Ovary (tissue), 9 donors: ENCODE measurements around the gene ICA1L. TPM values are rescaled to one million over a fixed set of nuclear protein-coding genes. Genes with fewer than 3 reads are reported as not detected.

Experiments used
- DNase-seq, 5 donors: peaks; one replicate each; pipeline ENCODE4 v3.0.0-alpha.2; 2019 to 2020
- H3K27ac ChIP-seq, 2 donors: fragments of 200-600 bp; one replicate each; pipeline versions ENCODE4 v1.5.1 to v1.8.0; 2019 to 2022
- H3K27me3 ChIP-seq: fragments of 200-600 bp; one replicate; pipeline ENCODE4 v1.8.0; 2022
- H3K36me3 ChIP-seq: fragments of 200-600 bp; sonication (generic); one replicate; pipeline ENCODE4 v1.5.1; 2019
- H3K4me1 ChIP-seq: one replicate; pipeline ENCODE4 v1.8.1; 2013; ENCODE audit warnings: mild to moderate bottlenecking, moderate library complexity; ENCODE audit not compliant: insufficient read depth
- H3K4me3 ChIP-seq: fragments of 200-600 bp; sonication (generic); one replicate; pipeline ENCODE4 v1.5.1; 2017
- H3K9me3 ChIP-seq, 2 donors: fragments of 200-600 bp in 1 of 2; sonication (generic) in 1 of 2; one replicate each; pipeline versions ENCODE4 v1.5.1 to v1.8.1; 2013 to 2019; ENCODE audit warnings: mild to moderate bottlenecking in 1 of 2, moderate library complexity in 1 of 2
- EP300 ChIP-seq: sonication (generic); formaldehyde crosslinking; IDR thresholded peaks from one replicate; pipeline ENCODE4 v1.6.1; 2017; ENCODE audit warnings: antibody characterized with exemption
- POLR2A ChIP-seq: fragments of 450-650 bp; IDR thresholded peaks from one replicate; pipeline ENCODE4 v1.6.1; 2017; ENCODE audit warnings: antibody characterized with exemption, mild to moderate bottlenecking, moderate library complexity
- WGBS, 3 donors: extraction: QIAGEN DNeasy Blood & Tissue Kit in 1 of 3; methylation state at CpG; one replicate each; pipeline versions ENCODE4 v1.1.5 to v1.1.7; 2013 to 2017; 5-methylcytosine and 5-hydroxymethylcytosine counted together
- intact Hi-C, 4 donors: fragments of 100-400 bp; cut with DNase I; formaldehyde crosslinking; loops; one replicate each; pipeline versions ENCODE4 v1.11.0 to v1.15.1; 2022 to 2023
- polyA plus RNA-seq, 2 donors: library from polyadenylated mRNA; stranded (reverse); fragments of 200-250 nt in 1 of 2; fragments of 350-450 nt in 1 of 2; fragmentation: Illumina TruSeq in 1 of 2; extraction: RNeasy Lipid Tissue Mini Kit (QIAGEN cat#74804) in 1 of 2; gene quantifications; one replicate each; pipeline ENCODE4 v1.2.3, GENCODE V29; 2013 to 2014
- total RNA-seq, 7 donors: library from RNA; depleted of rRNA in 2 of 7; stranded (reverse); fragments of >200 nt in 2 of 7; fragmentation: NEBNext Ultra II Directional in 3 of 7; extraction: Animal tissue kit (Norgen Biotek cat#: 25700) in 3 of 7; gene quantifications; one replicate each; pipeline versions ENCODE4 v1.1.0 to v1.2.4, GENCODE V29; 2016 to 2023
- TF ChIP-seq, protein P1 (sequence below), 3 donors: fragments of 450-650 bp in 2 of 3; fragments of 200-600 bp in 1 of 3; IDR thresholded peaks; one replicate each; pipeline versions ENCODE4 v1.5.1 to v1.8.0; 2016 to 2022; ENCODE audit warnings: antibody characterized with exemption in 3 of 3, mild to moderate bottlenecking in 1 of 3
- donor health status: DM: no; HTN: no; CAD: no; lungs with moderate emphysema.
- donor health status: DM: no; HTN: no; CAD: no.
- donor health status: Bipolar disorder and iron deficiency.
- donor health status: DM: yes; HTN: yes; CAD: no.
- donor health status: DM: no; HTN: no; CAD: no.
- donor health status: DM: yes; HTN: yes; CAD: no.

Gene ICA1L
- total and polyA plus RNA-seq, 9 donors: 6.3 to 24.6 (median 19.7) TPM

DNA sequence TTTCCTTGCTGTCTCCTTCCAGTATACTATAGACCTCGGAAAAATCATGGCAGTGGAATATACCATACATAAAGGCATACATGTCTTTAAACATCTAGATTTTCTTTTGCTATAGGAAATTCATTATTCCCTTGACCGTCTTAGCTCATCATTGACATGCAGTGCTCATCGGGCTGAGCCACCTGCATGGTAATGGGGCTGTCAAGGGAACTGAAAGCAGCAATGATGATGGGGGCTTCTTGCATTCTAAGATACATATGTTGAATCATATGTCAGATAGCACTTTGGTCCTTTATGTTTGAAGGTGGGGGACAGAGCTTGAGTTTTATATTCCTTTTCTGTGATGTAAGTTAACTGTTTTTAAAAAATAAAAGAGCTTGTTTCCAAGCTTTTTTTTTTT lies 106.6 kb downstream of the ICA1L start:
- no peaks in the 10 kb centered on the region for H3K27me3 ChIP-seq
- H3K9me3 ChIP-seq: no peaks in the 10 kb centered on the region
- no peak overlapping the region for H3K4me3 ChIP-seq
- H3K36me3 ChIP-seq: no peaks in the 10 kb centered on the region
- DNase-seq: no peak
- intact Hi-C loops: no loop called here
- no peaks in the 10 kb centered on the region for H3K4me1 ChIP-seq
- TF ChIP-seq EP300 (no peak), POLR2A (no peak)
- TF ChIP-seq, protein P1, sequence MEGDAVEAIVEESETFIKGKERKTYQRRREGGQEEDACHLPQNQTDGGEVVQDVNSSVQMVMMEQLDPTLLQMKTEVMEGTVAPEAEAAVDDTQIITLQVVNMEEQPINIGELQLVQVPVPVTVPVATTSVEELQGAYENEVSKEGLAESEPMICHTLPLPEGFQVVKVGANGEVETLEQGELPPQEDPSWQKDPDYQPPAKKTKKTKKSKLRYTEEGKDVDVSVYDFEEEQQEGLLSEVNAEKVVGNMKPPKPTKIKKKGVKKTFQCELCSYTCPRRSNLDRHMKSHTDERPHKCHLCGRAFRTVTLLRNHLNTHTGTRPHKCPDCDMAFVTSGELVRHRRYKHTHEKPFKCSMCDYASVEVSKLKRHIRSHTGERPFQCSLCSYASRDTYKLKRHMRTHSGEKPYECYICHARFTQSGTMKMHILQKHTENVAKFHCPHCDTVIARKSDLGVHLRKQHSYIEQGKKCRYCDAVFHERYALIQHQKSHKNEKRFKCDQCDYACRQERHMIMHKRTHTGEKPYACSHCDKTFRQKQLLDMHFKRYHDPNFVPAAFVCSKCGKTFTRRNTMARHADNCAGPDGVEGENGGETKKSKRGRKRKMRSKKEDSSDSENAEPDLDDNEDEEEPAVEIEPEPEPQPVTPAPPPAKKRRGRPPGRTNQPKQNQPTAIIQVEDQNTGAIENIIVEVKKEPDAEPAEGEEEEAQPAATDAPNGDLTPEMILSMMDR (IDR thresholded peaks at IDR 0.05): no peak
- WGBS, 3 donors: 90 to 95% (median 94%) methylated on average over 3 of the region's 3 CpGs
- H3K27ac ChIP-seq: no peak overlapping the region

- H3K4me3 ChIP-seq: no peak overlapping the region
- 94 to 100% (median 97%) methylated on average over 1 of the region's 1 CpG for WGBS, 3 donors
Observed at GRCh38 chr2:202763916-202764315, 107.7 kb downstream of the ICA1L start.

GRCh38 chr2:202762556-202762955 lies 109.0 kb downstream of the ICA1L start:
- TF ChIP-seq EP300 (no peak), POLR2A (no peak)
- intact Hi-C loops: no loop called here
- H3K9me3 ChIP-seq: no peaks in the 10 kb centered on the region
- 72 to 84% (median 80%) methylated on average over 4 of the region's 4 CpGs for WGBS, 3 donors
- H3K36me3 ChIP-seq: no peaks in the 10 kb centered on the region
- H3K27me3 ChIP-seq: no peaks in the 10 kb centered on the region
- no peak for DNase-seq
- no peak overlapping the region for H3K4me3 ChIP-seq
- no peaks in the 10 kb centered on the region for H3K4me1 ChIP-seq
- H3K27ac ChIP-seq: no peak overlapping the region

More at GRCh38 chr2:202763916-202764315, 107.7 kb downstream of the ICA1L start:
- no peak for DNase-seq
- Histone ChIP-seq H3K9me3 (no peaks in the 10 kb centered on the region), H3K27ac (no peak overlapping the region), H3K36me3 (no peaks in the 10 kb centered on the region), H3K27me3 (no peaks in the 10 kb centered on the region), H3K4me1 (no peaks in the 10 kb centered on the region)
- intact Hi-C loops: no loop called here
- TF ChIP-seq, protein P1 (IDR thresholded peaks at IDR 0.05): no peak

DNA sequence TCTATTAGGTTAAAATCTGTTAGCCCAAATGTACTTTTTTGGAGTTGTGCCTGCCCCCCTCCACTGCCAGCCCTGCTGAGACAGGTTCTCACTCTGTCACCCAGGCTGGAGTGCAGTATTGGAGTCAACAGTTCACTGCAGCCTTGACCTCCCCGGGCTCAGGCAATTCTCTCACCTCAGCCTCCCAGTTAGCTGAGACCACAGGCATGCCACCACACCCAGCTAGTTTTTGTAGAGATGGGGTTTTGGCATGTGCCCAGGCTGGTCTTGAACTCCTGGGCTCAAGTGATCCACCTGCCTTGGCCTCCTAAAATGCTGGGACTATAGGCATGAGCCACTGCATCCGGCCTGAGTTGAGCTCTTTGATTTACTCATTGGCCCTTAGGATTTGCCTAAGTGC lies 110.7 kb downstream of the ICA1L start:
- Histone ChIP-seq H3K4me3 (no peak overlapping the region), H3K36me3 (no peaks in the 10 kb centered on the region), H3K27ac (no peak overlapping the region), H3K4me1 (no peaks in the 10 kb centered on the region), H3K27me3 (no peaks in the 10 kb centered on the region), H3K9me3 (no peaks in the 10 kb centered on the region)
- no peak for TF ChIP-seq EP300
- TF ChIP-seq, protein P1 (IDR thresholded peaks at IDR 0.05): no peak
- no peak for TF ChIP-seq POLR2A
- intact Hi-C loops: no loop called here
- 75 to 100% (median 78%) methylated on average over 2 of the region's 2 CpGs for WGBS, 3 donors
- no peak for DNase-seq

DNA sequence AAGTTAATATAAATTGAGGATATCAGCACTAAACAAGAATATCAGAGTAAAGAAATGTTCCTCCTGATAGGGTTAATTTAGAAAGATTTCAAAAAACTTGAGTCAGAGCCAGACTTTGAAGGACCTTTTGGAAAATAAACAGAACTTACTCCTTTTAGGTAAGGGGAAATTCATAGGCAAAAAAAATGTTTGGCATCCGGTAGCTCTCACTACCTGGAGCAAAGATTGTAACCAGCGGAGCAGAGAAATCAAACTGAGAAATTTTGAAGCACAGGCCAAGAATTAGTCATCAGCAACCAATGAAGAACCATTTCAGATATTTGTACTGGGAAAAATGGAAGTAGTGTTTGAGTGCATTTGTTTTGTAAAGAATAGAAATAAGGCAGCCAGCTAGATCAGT lies 113.0 kb downstream of the ICA1L start:
- Histone ChIP-seq H3K27ac (no peak overlapping the region), H3K36me3 (no peaks in the 10 kb centered on the region), H3K4me1 (no peaks in the 10 kb centered on the region), H3K27me3 (no peaks in the 10 kb centered on the region), H3K9me3 (no peaks in the 10 kb centered on the region), H3K4me3 (no peak overlapping the region)
- WGBS, 3 donors: 91 to 94% (median 91%) methylated on average over 2 of the region's 2 CpGs
- TF ChIP-seq EP300 (no peak), POLR2A (no peak)
- TF ChIP-seq, protein P1 (IDR thresholded peaks at IDR 0.05): no peak
- DNase-seq: no peak
- intact Hi-C loops: no loop called here
